ENCODE results near the gene NDUFB10. TPM values are rescaled to one million over a fixed set of nuclear protein-coding genes. Genes with fewer than 3 reads are reported as not detected.

Gene NDUFB10
- total RNA-seq, 1 experiment from 2014 or later, result 202 TPM

- no peak for DNase-seq (ENCODE audit: unreplicated experiment)
- no peak for TF ChIP-seq CTCF (IDR thresholded peaks at IDR 0.05; ENCODE audit: unreplicated experiment)
- Mint-ChIP-seq H3K9me3 (ENCODE audit: unreplicated experiment) (no peaks in the 10 kb centered on the region), H3K4me1 (ENCODE audit: insufficient read depth, unreplicated experiment) (peaks cover 17% of the 10 kb centered on the region), H3K27ac (ENCODE audit: low read depth, unreplicated experiment) (peak overlapping the region; percentile 85), H3K36me3 (ENCODE audit: insufficient read depth, unreplicated experiment) (peaks cover 38% of the 10 kb centered on the region), H3K4me3 (ENCODE audit: unreplicated experiment) (peak overlapping the region; percentile 79), H3K27me3 (ENCODE audit: insufficient read depth, unreplicated experiment) (no peaks in the 10 kb centered on the region)
- intact Hi-C loops (cut with micrococcal nuclease), result no loop called here
- ChIA-PET CTCF (interaction anchor here (0.8 to 1.8 kb wide), 4 partner anchors 40 to 150 kb away, joined by 3 to 9 read pairs (median 5); partner anchors contain the start of genes NTHL1, RPS2 and TSC2), POLR2A (interaction anchor here (0.6 to 4.2 kb wide), 35 partner anchors 8 to 525 kb away, joined by 3 to 72 read pairs (median 6); partner anchors contain the start of genes ECI1, FAHD1, GFER and HAGH)
- no TSS peak for BruUV-seq (replicated peaks)
Measured at GRCh38 chr16:2007081-2007836, 47.9 kb downstream of the NDUFB10 start.

GRCh38 chr16:2008009-2008526 lies 48.7 kb downstream of the NDUFB10 start:
- BruUV-seq (replicated peaks), result TSS peak; percentile 62
- Mint-ChIP-seq H3K4me3 (ENCODE audit: unreplicated experiment) (peak overlapping the region; percentile 79), H3K27ac (ENCODE audit: low read depth, unreplicated experiment) (peak overlapping the region; percentile 85), H3K9me3 (ENCODE audit: unreplicated experiment) (no peaks in the 10 kb centered on the region), H3K4me1 (ENCODE audit: insufficient read depth, unreplicated experiment) (peaks cover 17% of the 10 kb centered on the region), H3K27me3 (ENCODE audit: insufficient read depth, unreplicated experiment) (no peaks in the 10 kb centered on the region), H3K36me3 (ENCODE audit: insufficient read depth, unreplicated experiment) (peaks cover 32% of the 10 kb centered on the region)
- ChIA-PET CTCF (interaction anchor here (0.7 to 1.8 kb wide), 6 partner anchors 19 to 178 kb away, joined by 3 to 9 read pairs (median 4); partner anchors contain the start of genes NTHL1, RPS2 and TSC2), POLR2A (interaction anchor here (0.6 to 4.2 kb wide), 43 partner anchors 9 to 524 kb away, joined by 3 to 72 read pairs (median 4); partner anchors contain the start of genes ECI1, FAHD1, GFER and HAGH)
- TF ChIP-seq CTCF (IDR thresholded peaks at IDR 0.05; ENCODE audit: unreplicated experiment), result no peak
- peak; percentile 98 for DNase-seq (ENCODE audit: unreplicated experiment)
- intact Hi-C loops (cut with micrococcal nuclease), result no loop called here

- intact Hi-C loops (cut with micrococcal nuclease), result no loop called here
- H3K4me3 Mint-ChIP-seq (ENCODE audit: unreplicated experiment), result peak overlapping the region; percentile 79
- CTCF ChIA-PET, result interaction anchor here (0.6 to 1.8 kb wide), 5 partner anchors 19 to 179 kb away, joined by 3 to 9 read pairs (median 4); partner anchors contain the start of genes NTHL1 and TSC2
- POLR2A ChIA-PET, result interaction anchor here (0.6 to 4.2 kb wide), 41 partner anchors 8 to 523 kb away, joined by 3 to 72 read pairs (median 5); partner anchors contain the start of genes ECI1, FAHD1, GFER and HAGH
- H3K27me3 Mint-ChIP-seq (ENCODE audit: insufficient read depth, unreplicated experiment), result no peaks in the 10 kb centered on the region
- no peaks in the 10 kb centered on the region for H3K9me3 Mint-ChIP-seq (ENCODE audit: unreplicated experiment)
- TF ChIP-seq CTCF (IDR thresholded peaks at IDR 0.05; ENCODE audit: unreplicated experiment), result no peak
- DNase-seq (ENCODE audit: unreplicated experiment), result peak; percentile 67
- peaks cover 26% of the 10 kb centered on the region for H3K36me3 Mint-ChIP-seq (ENCODE audit: insufficient read depth, unreplicated experiment)
- H3K4me1 Mint-ChIP-seq (ENCODE audit: insufficient read depth, unreplicated experiment), result peaks cover 17% of the 10 kb centered on the region
- peak overlapping the region; percentile 85 for H3K27ac Mint-ChIP-seq (ENCODE audit: low read depth, unreplicated experiment)
- TSS peak; percentile 54 for BruUV-seq (replicated peaks)
Measured at GRCh38 chr16:2008631-2009163, 49.4 kb downstream of the NDUFB10 start.

All from MCF 10A (cell line).